Measurements from ENCODE around the gene PCNT. TPM values are rescaled to one million over a fixed set of nuclear protein-coding genes. Genes with fewer than 3 reads are reported as not detected.

Gene PCNT
- total and polyA plus RNA-seq, 2 experiments from 2014 or later = 18.3 to 26.6 TPM

DNA sequence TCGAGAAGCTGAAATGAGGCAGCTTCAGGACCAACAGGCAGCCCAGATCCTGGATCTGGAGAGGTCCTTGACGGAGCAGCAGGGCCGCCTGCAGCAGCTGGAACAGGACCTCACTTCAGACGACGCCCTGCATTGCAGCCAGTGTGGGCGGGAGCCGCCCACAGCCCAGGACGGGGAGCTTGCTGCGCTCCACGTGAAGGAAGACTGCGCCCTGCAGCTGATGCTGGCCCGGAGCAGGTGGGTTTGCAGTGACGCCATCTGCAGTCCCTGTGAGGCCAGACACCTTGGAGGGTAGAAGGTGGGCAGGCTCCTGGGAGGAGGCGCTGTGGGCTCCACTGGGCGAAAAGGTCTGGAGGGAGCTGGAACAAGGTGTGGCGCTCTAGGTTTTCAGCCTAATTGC is 39.7 kb downstream of the PCNT start:
- no peak overlapping the region for H3K4me3 ChIP-seq
- DNase-seq (ENCODE audit: low read depth in 1 of 2, low spot score in 1 of 2) = no peak
- H3K27me3 ChIP-seq = no peaks in the 10 kb centered on the region
- TF ChIP-seq, protein P1, sequence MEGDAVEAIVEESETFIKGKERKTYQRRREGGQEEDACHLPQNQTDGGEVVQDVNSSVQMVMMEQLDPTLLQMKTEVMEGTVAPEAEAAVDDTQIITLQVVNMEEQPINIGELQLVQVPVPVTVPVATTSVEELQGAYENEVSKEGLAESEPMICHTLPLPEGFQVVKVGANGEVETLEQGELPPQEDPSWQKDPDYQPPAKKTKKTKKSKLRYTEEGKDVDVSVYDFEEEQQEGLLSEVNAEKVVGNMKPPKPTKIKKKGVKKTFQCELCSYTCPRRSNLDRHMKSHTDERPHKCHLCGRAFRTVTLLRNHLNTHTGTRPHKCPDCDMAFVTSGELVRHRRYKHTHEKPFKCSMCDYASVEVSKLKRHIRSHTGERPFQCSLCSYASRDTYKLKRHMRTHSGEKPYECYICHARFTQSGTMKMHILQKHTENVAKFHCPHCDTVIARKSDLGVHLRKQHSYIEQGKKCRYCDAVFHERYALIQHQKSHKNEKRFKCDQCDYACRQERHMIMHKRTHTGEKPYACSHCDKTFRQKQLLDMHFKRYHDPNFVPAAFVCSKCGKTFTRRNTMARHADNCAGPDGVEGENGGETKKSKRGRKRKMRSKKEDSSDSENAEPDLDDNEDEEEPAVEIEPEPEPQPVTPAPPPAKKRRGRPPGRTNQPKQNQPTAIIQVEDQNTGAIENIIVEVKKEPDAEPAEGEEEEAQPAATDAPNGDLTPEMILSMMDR (IDR thresholded peaks at IDR 0.05; ENCODE audit: low read depth, low read length) = no peak
- H3K36me3 ChIP-seq = peaks cover 5% of the 10 kb centered on the region
- H3K9me3 ChIP-seq (ENCODE audit: low read depth) = no peaks in the 10 kb centered on the region
- no peaks in the 10 kb centered on the region for H3K4me1 ChIP-seq (ENCODE audit: low read depth)
- no peak overlapping the region for H3K27ac ChIP-seq

DNA sequence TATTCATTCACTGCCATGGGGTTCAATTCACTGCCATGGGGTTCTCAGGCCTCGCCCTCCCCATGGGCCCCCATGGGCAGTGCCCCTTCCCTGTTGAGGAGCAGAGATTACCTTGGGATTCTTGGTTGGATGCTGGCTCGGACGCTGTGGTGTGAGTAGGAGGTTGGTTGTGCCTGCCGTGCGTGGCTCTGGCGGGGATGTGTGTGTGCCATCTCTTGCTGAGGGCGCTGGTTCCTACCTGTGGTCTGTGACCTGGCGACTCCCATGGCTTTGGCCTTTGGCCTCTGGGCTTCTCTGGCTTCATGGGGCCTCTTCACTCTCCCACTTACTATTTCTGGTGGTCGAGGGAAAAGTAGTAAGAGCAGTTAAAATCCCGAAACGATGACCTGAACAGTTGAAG is 42.1 kb downstream of the PCNT start:
- H3K27ac ChIP-seq = no peak overlapping the region
- H3K4me3 ChIP-seq = no peak overlapping the region
- TF ChIP-seq, protein P1 (IDR thresholded peaks at IDR 0.05; ENCODE audit: low read depth, low read length) = no peak
- H3K9me3 ChIP-seq (ENCODE audit: low read depth) = no peaks in the 10 kb centered on the region
- no peaks in the 10 kb centered on the region for H3K27me3 ChIP-seq
- H3K36me3 ChIP-seq = peaks cover 5% of the 10 kb centered on the region
- DNase-seq (ENCODE audit: low read depth in 1 of 2, low spot score in 1 of 2) = no peak
- H3K4me1 ChIP-seq (ENCODE audit: low read depth) = no peaks in the 10 kb centered on the region

DNA sequence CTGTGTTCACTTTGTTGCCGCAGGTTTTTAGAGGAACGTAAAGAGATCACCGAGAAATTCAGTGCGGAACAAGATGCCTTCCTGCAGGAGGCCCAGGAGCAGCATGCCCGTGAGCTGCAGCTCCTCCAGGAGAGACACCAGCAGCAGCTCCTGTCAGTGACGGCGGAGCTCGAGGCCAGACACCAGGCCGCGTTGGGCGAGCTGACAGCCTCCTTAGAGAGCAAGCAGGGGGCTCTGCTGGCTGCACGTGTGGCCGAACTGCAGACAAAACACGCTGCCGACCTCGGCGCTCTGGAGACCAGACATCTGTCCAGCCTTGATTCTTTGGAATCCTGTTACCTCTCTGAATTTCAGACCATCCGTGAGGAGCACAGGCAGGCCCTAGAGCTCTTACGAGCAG is 42.6 kb downstream of the PCNT start:
- Histone ChIP-seq H3K27me3 (no peaks in the 10 kb centered on the region), H3K9me3 (ENCODE audit: low read depth) (no peaks in the 10 kb centered on the region), H3K36me3 (peaks cover 5% of the 10 kb centered on the region), H3K4me1 (ENCODE audit: low read depth) (no peaks in the 10 kb centered on the region), H3K27ac (no peak overlapping the region), H3K4me3 (no peak overlapping the region)
- TF ChIP-seq, protein P1 (IDR thresholded peaks at IDR 0.05; ENCODE audit: low read depth, low read length) = no peak
- DNase-seq (ENCODE audit: low read depth in 1 of 2, low spot score in 1 of 2) = no peak

DNA sequence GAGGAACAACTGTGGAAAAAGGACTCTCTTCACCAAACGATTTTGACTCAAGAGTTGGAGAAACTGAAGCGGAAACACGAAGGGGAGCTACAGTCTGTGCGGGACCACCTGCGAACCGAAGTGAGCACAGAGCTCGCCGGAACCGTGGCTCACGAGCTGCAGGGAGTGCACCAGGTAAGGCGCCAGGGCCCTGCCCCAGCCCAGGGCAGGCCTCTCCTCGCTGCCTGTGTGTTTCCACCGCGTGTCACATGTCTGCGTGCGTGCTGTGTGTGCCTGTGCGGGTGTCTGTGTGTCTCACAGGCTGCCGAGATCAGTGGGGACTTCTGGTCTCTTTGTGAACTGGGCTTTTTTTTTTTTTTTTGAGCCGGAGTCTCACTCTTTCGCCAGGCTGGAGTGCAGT is 43.0 kb downstream of the PCNT start:
- Histone ChIP-seq H3K27me3 (no peaks in the 10 kb centered on the region), H3K36me3 (peaks cover 5% of the 10 kb centered on the region)
- DNase-seq (ENCODE audit: low read depth in 1 of 2, low spot score in 1 of 2) = no peak

DNA sequence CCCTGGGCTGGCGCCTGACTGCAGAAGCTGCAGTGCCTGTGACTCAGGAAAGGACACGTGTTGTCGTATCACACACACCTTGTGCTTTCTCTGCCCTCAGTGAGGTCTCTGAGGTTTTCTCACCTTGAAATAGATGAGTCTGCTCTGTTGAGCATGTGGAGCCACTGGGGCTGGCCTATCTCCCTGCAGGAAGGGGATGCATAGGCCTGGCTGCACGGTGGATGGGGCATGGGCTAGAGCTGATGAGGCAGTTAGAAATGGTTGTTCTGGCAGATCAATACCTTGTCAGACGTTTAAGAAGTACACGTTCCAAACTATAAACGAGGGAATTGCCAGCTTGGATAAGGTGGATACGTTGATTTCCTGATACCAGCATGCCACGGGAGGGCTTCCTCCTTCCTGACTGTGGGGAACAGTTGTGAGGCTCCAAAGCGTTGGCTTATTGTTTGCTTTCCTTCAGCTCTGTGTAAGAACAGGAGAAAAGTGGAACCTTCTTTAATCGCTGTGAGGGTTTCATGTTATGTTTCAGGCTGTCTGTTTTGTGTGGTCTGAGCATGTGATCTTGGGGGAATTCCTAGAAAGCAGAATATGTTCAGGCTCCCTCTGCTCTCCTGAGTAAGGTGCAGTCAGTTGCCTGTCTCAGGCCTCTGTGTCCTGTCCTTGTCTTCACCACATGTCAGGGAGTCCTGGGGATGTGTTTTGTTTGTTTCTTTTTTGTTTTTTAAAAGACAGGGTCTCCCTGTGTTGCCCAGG is 44.8 kb downstream of the PCNT start:
- Histone ChIP-seq H3K4me1 (ENCODE audit: low read depth) (no peaks in the 10 kb centered on the region), H3K27ac (no peak overlapping the region), H3K27me3 (no peaks in the 10 kb centered on the region), H3K9me3 (ENCODE audit: low read depth) (no peaks in the 10 kb centered on the region), H3K36me3 (peaks cover 5% of the 10 kb centered on the region), H3K4me3 (no peak overlapping the region)
- DNase-seq (ENCODE audit: low read depth in 1 of 2, low spot score in 1 of 2) = no peak
- TF ChIP-seq, protein P1 (IDR thresholded peaks at IDR 0.05; ENCODE audit: low read depth, low read length) = no peak

More for the DNA sequence above, 43.0 kb downstream of the PCNT start:
- TF ChIP-seq, protein P1 (IDR thresholded peaks at IDR 0.05; ENCODE audit: low read depth, low read length) = no peak
- Histone ChIP-seq H3K27ac (no peak overlapping the region), H3K4me1 (ENCODE audit: low read depth) (no peaks in the 10 kb centered on the region), H3K4me3 (no peak overlapping the region), H3K9me3 (ENCODE audit: low read depth) (no peaks in the 10 kb centered on the region)

Measured in cardiac muscle cell (in vitro differentiated cells and primary cell).